Adipose tissue (tissue), 3 donors: ENCODE data around the gene SPATA21. TPM values are rescaled to one million over a fixed set of nuclear protein-coding genes. Genes with fewer than 3 reads are reported as not detected.
A peak's percentile ranks its signal among the peaks of the same experiment; 100 is the strongest.
"Not testable (repeated sequence)": the region's sequence is repeated elsewhere in the genome, so short reads cannot be mapped to it uniquely, and the experiment has no call there.

Experiments used
- H3K27ac ChIP-seq: one replicate; pipeline ENCODE4 v1.5.1; 2013; ENCODE audit warnings: low read depth, low read length
- WGBS, 3 donors: extraction: QIAGEN DNeasy Blood & Tissue Kit; methylation state at CpG; one replicate each; pipeline ENCODE4 v1.1.7; 2013; 5-methylcytosine and 5-hydroxymethylcytosine counted together
- polyA plus RNA-seq, 3 donors: library from polyadenylated mRNA; stranded (reverse); fragments of 200-250 nt; gene quantifications; one replicate each; pipeline ENCODE4 v1.2.3, GENCODE V29; 2013
- donor health status: healthy with polysubstance abuse.
- donor health status: Bipolar disorder and iron deficiency.
- donor health status: healthy.

The SPATA21 gene
- polyA plus RNA-seq, 3 donors: 0.11 to 0.36 (median 0.13) TPM

DNA sequence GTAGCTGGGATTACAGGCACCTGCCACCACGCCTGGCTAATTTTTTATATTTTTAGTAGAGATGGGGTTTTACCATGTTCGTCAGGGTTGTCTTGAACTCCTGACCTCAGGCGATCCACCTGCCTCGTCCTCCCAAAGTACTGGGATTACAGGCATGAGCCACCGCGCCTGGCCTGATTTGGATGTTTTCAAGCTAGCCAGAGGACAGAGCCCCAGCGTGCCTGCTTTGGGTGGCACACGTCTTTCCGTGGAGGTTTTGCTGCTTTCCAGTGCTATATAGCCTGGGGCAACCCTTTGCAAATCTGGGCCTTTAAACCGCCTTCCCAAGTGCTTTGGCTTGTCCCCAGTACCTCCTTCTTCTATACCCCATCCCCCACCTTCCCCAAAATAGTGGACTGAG is 18.9 kb upstream of the SPATA21 start:
- WGBS, 3 donors: 90 to 99% (median 93%) methylated on average over 10 of the region's 10 CpGs
- not testable (repeated sequence) for H3K27ac ChIP-seq

DNA sequence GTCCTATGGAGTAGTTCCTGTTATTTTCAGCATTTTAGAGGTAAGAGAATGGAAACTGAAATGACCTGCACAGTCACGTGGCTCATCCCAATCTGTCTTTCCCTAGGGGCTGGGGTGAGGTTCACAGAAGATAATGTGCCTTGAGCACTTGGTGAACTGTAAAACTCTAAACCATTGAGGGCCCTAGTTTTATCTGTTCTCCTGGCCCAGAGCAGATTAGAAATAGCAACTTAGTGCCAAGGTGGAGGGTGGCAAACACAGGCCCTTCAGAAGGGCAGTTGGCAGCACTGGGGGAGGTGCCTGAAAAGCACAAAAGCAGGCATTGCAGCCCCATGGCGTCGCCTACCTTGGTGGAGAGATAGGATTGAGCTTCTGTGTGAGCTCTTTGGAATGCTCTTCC is 17.7 kb upstream of the SPATA21 start:
- not testable (repeated sequence) for H3K27ac ChIP-seq
- WGBS, 3 donors: 70 to 86% (median 73%) methylated on average over 3 of the region's 3 CpGs

DNA sequence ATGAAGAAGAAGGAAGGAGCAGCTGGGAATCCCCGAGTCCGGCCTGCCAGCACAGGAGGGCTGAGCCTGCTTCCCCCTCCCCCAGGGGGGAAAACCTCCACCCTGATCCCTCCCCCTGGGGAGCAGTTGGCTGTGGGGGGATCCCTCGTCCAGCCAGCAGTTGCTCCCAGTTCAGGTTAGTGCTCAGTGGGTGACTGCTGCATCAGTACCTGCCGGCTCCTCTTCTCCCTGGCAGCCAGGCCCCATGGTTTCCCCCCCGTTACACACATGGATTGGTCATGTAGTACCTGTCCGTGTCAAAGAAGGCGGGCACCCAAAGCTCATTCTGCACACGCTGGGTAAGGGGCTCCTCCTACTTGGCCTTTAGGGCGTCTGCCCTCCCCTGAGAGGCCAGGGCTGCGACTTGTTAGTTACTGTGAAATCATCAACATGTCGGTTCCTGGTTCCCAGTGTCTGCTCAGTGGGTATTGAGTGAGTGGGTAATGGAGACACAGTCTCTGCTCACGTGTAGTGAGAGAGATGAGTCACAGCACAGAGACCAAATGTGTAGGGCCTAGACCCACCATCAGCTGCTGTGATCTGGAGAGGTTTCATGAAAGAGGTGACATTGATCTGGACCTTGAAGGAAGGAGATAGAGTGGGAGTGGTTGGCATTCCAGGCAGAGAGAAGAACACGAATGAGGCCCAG is 14.8 kb upstream of the SPATA21 start:
- H3K27ac ChIP-seq: no peak overlapping the region
- WGBS, 3 donors: 77 to 81% (median 81%) methylated on average over 13 of the region's 13 CpGs

DNA sequence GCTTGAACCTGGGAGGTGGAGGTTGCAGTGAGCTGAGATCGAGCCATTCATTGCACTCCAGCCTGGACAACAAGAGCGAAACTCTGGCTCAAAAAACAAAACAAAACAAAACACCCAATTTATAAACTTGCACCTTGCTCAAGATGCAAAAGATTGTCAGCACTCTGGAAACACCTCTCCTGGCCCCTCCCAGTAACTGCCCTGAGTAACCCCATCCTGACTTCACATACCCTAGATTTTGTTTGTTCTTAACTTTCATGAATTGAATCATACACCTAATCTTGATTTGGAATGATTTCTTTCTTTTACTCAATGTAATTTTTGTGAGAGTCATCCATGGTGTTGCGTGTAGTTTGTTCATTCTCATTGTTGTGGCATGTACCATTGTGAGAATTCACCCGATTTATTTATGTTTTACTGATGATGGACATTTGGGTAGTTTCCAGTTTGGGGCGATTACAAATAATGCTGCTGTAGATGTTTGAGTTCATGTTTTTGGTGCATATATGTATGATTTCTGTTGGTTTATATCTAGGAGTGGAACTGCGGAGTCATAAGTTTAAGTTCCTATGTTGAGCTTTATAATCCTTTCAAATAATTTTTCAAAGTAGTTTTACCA is 13.7 kb upstream of the SPATA21 start:
- WGBS, 3 donors: 81 to 92% (median 88%) methylated on average over 6 of the region's 6 CpGs
- no peak overlapping the region for H3K27ac ChIP-seq

DNA sequence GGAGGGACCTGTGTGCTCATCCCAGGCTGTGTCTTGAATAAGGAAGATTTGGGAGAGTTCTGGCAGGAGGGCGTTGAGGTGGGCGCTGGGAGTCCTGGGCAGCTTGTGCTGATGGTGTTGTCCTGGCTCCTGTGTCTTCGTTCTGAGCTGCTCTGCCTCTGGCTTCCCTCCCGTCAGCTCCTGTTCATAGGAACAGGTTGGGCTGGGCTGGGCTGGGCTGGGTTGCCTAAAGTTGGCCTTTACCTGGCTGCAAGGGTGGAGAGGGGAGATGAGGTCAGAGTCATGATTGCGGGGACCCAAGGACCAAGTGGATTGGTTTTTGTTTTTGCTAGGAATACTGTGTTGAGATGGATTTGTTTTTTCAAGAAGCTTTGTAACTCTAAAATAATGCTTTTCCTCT is 12.4 kb upstream of the SPATA21 start:
- H3K27ac ChIP-seq: no peak overlapping the region
- 91 to 98% (median 91%) methylated on average over 5 of the region's 5 CpGs for whole genome bisulfite sequencing, 3 donors

DNA sequence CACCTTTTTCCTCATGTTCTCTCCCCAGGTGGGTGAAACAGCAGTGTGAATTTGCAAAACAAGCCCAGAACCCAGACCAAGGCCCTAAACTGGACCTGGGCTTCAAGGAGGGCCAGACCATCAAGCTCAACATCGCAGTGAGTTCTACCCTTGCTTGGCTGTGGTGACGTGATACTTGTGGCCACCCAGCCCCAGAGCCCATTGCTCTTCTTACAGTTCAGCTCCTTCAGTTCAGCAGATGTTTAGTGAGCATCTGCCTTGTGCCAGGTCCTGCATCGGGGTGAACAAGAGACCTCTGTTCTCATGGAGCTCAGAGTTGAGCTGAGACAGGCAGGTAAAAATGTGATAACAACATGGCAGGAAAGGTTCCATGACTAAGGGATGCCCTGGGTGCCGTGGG is 11.8 kb upstream of the SPATA21 start:
- 96 to 98% (median 97%) methylated on average over 4 of the region's 4 CpGs for WGBS, 3 donors
- H3K27ac ChIP-seq: no peak overlapping the region

DNA sequence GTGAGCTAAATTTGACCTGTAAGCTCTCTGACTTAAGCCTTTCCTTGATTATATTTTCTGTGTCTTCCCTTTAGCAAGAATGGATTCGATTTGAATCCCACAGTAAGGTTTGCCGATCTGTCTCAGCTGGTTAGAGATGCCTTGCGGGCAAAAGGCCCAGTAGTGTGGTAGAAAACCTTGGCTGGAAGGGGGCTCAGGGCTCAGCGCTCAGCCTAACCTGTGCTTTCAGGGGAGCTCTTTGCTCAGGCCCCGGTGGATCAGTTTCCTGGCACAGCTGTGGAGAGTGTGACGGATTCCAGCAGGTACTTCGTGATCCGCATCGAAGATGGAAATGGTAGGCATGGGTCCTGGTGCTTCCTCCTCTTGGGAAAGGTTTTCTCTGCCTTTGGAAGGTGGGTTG is 10.4 kb upstream of the SPATA21 start:
- no peak overlapping the region for H3K27ac ChIP-seq
- 95 to 96% (median 96%) methylated on average over 9 of the region's 9 CpGs for WGBS, 3 donors

DNA sequence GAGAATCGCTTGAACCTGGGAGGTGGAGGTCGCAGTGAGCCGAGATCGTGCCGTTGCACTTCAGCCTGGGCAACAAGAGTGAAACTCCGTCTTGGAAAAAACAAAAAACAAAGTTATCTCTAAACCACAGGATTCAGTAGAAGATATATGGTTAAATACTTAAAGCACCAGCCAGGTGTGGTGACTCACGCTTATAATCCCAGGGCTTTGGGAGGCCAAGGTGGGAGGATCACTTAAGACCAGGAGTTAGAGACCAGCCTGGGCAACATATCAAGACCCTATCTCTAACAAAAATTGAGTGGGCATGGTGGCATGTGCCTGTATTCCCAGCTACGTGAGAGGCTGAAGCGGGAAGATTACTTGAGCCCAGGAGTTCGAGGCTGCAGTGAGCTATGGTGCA is 8.9 kb upstream of the SPATA21 start:
- no peak overlapping the region for H3K27ac ChIP-seq
- 90 to 97% (median 93%) methylated on average over 10 of the region's 10 CpGs for WGBS, 3 donors

DNA sequence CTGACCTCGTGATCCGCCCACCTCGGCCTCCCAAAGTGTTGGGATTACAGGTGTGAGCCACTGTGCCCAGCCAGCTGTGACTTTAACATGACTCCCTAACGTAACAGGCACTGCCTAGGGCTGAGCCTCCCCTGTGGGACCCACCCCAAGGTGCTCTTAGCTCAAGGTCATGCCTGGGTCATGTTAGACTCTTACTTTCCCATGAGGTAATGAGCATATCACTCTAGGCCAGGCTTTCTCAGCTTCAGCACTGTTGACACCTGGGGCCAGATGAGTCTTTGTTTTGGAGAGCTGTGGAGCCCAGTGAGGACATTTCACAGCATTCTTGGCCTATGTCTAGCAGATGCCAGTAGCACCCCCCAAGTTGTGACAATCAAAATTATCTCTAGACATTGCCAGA is 7.8 kb upstream of the SPATA21 start:
- H3K27ac ChIP-seq: no peak overlapping the region
- WGBS, 3 donors: 76 to 94% (median 93%) methylated on average over 4 of the region's 4 CpGs

DNA sequence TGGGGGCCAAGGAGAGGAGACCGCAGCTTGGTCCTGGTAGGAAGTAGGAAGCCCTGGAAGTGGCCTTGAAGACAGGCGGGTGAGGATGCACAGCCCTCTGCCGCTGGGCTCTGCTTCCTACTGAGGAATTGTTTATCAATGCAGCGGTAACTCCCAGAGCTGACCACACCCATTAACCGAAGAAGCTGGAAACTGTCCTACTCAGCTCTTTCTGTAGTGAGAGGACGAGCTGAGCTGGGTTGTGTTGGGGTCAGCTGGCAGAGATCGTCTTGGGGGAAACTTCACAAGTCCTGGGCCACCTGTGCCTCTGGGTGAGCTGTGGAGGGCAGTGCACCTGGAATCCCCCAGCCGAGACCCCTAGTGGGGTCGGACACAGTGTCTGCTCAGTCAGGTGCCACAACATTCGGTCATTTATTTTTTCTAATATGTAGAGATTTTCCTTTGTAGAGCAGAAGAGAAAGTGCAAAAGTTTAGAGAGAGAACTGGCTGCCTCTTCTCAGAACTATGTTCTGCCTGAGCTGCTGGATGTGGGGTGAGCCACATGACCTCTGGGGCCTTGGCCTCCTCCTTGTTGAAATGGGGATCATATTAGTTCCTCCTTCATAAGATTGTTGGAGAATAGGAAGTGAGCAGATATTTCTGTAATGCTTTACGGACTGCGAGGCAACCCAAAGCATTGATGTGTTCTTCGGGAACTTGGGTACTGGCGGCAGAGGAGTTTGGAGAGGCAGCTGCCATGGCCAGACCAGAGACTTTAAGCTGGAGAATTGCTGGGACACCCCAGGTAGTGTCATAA is 6.9 kb upstream of the SPATA21 start:
- no peak overlapping the region for H3K27ac ChIP-seq
- WGBS, 3 donors: 63 to 86% (median 66%) methylated on average over 14 of the region's 14 CpGs

DNA sequence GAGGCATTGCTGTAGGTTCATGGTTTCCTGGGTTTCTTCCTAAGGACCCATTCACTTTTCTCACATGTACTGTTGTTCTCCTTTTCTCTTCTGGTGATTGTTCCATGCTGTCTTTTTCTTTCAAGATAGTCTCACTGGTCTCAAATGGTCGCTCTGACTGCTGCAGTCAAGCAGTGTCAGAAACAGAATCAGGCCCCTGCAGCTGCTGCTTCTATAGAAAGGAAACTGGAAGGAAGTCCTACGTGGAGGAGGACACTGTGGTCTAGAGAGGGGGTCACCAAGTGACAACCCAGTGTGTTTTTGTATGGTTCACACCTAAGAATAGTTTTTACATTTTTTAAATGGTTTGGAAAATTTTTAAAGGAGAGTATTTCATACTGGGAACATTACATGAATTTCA is 5.7 kb upstream of the SPATA21 start:
- 46 to 72% (median 62%) methylated on average over 2 of the region's 2 CpGs for WGBS, 3 donors
- H3K27ac ChIP-seq: no peak overlapping the region

DNA sequence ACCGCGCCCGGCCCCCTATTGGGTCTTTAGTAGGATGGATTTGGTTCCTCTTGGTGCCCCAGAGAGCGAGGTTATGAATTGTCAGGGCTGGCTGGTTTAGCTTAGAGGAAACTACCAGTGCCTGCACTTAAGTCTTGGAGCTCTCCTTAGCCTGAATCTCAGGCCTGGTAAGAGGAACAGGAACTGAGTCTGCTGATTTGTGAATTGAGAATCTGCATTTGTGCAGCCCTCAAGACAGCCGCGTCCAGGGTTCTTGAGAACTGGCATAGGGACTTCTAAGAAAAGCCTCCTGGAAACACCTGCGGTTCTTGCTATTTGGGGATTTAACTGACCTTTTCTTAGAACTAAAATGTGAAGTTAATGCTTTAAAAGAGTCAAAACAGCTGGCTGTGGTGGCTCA is 5.0 kb upstream of the SPATA21 start:
- no peak overlapping the region for H3K27ac ChIP-seq
- WGBS, 3 donors: 82 to 92% (median 83%) methylated on average over 7 of the region's 7 CpGs

DNA sequence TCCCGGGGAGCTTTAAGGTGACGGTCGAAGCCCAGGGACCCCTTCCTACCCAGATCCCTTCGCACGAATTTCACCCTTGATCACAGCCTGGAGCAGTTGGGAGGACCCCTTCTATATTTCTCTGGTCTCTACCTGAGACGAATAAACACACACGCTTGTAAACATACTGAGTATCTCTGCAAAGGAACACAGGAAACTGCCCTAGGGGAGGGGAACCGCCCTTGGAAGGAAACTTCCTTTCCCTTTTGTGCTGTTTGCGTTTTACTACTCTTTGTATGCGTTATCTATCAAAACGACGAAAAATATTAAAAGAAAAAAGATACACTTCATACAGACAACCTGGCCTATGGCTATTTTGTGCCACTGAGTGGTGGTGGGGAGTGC is 4.0 kb upstream of the SPATA21 start:
- no peak overlapping the region for H3K27ac ChIP-seq
- WGBS, 3 donors: 2% methylated on average over 12 of the region's 12 CpGs

DNA sequence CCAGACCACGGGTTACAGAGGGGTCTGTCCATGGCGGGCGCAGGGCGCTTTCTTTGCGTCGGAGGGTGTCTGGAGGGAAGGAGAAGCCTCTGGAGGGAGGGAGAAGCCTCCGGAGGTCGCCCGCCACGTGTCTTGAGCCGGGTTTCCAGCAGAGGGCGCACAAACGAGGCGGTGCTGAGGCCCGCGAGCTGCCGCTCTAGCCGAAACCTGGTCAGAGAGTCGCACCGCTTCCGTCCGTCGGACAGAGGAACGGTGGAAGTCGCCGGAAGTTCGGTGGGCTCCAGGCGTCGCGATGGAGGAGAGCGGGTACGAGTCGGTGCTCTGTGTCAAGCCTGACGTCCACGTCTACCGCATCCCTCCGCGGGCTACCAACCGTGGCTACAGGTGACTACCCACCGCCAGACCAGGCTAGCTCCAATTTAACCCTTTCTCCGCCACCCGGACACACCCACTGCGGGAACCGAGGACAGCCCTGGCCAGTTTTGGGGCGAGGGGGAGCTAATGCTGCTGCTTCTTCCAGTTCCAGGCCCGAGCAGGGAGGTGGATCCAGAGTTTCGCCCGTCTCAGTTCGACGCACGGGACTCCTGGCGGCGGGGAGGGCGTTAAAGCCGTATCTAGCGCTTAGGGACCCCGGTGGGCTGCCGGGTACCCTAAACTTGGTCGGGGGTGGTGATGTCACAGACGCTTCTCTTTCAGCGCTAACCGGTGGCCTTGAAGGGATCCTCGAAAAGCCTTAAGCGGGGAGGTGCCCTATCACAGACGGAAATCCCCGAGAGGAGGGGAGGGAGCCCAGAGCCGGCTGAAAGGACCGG is 3.5 kb upstream of the SPATA21 start, which contains the start of gene NECAP2:
Gene NECAP2 (plus strand): TSS at position 255 of the 812 bp plus-strand sequence. CDS start 38 bp downstream, at position 293.
- 0 to 1% (median 1%) methylated on average over 58 to 68 of the region's 68 CpGs for WGBS, 3 donors
- H3K27ac ChIP-seq: peak within 1 kb of the TSS; percentile 15

DNA sequence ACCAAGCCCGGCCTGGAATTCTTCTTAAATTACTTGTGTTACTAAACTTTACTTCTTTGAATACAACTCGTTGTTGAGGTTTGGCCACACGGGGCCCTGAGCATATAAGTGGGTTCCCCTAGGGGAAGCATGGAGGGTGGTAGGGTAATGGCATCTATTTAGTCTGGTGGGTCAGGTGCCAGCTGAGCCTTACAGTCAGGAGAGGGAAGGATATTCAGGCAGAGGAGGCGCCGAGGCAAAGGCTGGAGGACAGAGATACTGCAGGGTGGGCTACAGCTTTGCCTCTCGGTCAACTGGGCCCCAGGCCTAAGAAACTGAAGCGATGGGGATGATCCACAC is 2.9 kb upstream of the SPATA21 start:
- 38 to 48% (median 46%) methylated on average over 7 of the region's 7 CpGs for WGBS, 3 donors
- no peak overlapping the region for H3K27ac ChIP-seq

DNA sequence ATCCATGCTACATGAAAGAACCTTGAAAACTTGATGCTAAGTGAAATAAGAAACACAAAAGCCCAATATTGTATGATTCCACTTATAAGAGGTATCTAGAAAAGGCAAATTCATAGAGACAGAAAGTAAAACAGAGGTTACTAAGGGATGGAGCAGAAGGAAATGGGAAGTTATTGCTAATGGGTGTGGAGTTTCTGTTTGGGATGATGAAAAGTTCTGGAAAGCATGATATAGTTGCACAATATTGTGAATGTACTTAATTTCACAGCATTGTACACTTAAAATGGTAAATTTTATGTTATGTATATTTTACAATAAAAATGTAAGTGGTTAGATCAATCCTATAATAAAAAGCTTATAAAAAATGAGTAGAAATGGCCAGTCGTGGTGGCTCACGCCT is 1.7 kb upstream of the SPATA21 start:
- no peak overlapping the region for H3K27ac ChIP-seq
- 80 to 90% (median 89%) methylated on average over 2 of the region's 2 CpGs for WGBS, 3 donors

DNA sequence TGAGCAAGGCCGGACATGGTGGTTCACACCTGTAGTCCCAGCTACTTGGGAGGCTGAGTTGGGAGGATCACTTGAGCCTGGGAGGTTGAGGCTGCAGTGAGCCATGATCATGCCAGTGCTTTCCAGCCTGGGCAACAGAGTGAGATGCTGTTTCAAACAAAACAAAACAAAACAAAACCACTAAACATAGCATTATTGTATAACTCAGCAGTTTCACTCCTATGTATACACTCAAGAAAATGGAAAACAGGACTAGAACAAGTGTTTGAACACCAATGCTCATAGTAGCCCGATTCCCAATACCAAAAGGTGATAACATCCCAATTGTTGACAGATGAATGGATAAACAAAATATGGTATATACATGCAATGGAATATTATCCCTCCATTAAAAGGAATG is 1.3 kb upstream of the SPATA21 start:
- WGBS, 3 donors: 77 to 94% (median 92%) methylated on average over 2 of the region's 2 CpGs
- H3K27ac ChIP-seq: no peak overlapping the region

DNA sequence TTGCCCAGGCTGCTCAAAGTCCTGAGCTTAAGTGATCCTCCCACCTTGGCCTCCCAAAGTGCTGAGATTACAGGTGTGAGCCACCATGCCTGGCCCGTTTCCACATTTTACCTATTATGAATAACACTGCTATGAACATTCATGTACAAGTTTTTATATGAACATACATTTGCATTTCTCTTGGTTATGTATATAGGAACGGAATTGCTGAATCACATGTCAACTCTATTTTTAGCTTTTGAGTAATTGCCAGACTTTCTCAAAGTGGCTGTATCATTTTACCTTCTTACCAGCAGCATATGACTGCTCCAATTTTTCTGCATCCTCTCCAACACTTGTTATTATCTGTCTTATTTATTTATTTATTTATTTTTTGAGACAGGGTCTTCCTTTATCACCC is 2.7 kb downstream of the SPATA21 start:
- WGBS, 3 donors: 50 to 70% (median 64%) methylated on average over 2 of the region's 2 CpGs
- H3K27ac ChIP-seq: no peak overlapping the region

DNA sequence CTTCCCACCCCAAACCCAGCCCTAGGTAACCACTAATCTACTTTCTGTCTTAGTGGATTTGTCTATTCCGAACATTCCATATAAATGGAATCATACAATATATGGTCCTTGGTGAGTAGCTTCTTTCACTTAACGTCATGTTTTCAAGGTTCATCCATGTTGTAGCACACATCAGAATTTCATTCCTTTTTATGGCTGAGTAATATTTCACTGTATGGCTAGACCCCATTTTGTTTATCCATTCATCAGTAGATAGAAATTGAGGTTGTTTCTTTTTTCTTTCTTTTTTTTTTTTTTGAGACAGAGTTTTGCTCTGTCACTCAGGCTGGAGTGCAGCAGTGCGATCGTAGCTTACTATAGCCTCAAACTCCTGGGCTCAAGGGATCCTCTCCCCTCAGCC is 3.2 kb downstream of the SPATA21 start:
- WGBS, 3 donors: 90 to 98% (median 97%) methylated on average over 4 of the region's 4 CpGs
- H3K27ac ChIP-seq: no peak overlapping the region
